ENCODE results near the gene MGAM2.

The MGAM2 gene

DNA sequence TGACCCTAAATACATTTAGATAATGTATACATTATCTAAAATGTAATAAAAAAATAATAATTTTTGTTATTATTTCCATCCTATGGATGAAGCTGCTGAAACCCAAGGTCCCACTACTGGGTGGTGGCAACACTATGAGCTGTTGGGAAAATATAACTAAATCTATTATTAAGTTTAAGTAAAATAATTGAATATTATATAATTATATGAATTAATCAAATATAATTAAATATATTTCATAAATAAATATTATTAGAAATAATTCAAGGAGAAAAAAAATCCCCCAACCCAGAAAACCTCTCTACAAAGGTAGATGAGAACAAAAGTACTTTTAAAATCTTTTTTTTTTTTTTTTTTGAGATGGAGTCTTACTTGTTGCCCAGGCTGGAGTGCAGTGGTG is 138.4 kb downstream of the MGAM2 start:
- no peak for DNase-seq (ENCODE audit: low read depth, low spot score)
- no peak overlapping the region for H3K27ac ChIP-seq

DNA sequence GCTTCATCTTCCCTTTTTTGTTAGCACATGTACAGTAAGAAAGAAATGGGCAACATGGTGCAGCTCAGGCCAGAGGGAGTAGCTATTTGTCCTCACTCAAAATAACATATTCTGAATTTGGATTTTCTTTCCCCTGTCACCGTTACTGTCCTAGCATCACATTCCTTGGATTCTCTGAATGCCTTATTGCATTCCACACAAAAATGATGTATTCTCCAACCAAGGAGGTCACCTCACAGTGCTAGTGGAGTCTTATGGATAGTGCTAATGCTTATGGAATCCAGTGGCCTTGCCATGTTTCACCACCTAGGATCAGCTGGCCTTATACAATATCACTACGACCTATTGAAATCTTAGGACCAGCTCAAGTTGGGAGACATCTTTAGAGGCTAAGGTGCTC is 139.2 kb downstream of the MGAM2 start:
- no peak for DNase-seq (ENCODE audit: low read depth, low spot score)
- no peak overlapping the region for H3K27ac ChIP-seq

GRCh38 chr7:142257958-142258357 is 146.4 kb downstream of the MGAM2 start, which contains the start of gene PRSS58:
TSS of gene PRSS58 (minus strand) at chr7:142258058. CDS start at chr7:142257707, 351 bp downstream.
- DNase-seq (ENCODE audit: low read depth, low spot score), result no peak
- H3K27ac ChIP-seq, result no peak within 1 kb of the TSS

- no peak for DNase-seq (ENCODE audit: low read depth, low spot score)
- no peak overlapping the region for H3K27ac ChIP-seq
Observed at GRCh38 chr7:142263598-142264380, 152.3 kb downstream of the MGAM2 start.

All from epithelial cell of prostate (primary cell).